A673 (cell line): Measurements from ENCODE around the gene NOS1AP.

Experiments used
- EZH2 ChIP-seq: fragments of 200-600 bp; sonication (generic); IDR thresholded peaks from 2 replicates; pipeline ENCODE4 v1.6.1; 2017; ENCODE audit warnings: borderline replicate concordance, low read depth, mild to moderate bottlenecking, mixed read lengths, antibody characterized with exemption, low read length; ENCODE audit not compliant: poor library complexity, severe bottlenecking
- TF ChIP-seq, protein P1 (sequence below): fragments of 300-800, 200-600 bp; sonication (generic); conservative IDR thresholded peaks from 2 replicates; pipeline ENCODE4 v1.5.1; 2017; ENCODE audit warnings: low read depth, mild to moderate bottlenecking, antibody characterized with exemption, low read length, moderate library complexity, mixed read lengths

DNA sequence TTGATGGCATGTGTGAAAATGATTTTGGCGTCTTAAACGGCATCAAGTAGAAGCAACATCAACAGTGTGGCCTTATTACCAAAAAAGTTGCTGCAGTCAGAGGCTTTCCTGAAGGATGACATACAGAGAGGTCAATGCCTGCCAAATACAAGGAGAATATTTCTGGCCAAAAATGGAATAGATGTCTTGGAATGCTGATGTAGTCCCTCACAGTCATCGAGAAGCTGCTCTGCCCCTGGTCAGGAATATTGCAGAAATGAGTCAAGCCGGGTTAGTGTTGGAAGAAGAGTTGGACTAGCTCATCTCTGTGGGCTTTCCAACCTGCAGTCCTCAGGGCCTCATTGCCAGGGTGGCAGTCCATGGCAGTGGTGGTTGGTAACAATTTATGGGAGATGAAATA is 42.1 kb downstream of the NOS1AP start:
- TF ChIP-seq, protein P1, sequence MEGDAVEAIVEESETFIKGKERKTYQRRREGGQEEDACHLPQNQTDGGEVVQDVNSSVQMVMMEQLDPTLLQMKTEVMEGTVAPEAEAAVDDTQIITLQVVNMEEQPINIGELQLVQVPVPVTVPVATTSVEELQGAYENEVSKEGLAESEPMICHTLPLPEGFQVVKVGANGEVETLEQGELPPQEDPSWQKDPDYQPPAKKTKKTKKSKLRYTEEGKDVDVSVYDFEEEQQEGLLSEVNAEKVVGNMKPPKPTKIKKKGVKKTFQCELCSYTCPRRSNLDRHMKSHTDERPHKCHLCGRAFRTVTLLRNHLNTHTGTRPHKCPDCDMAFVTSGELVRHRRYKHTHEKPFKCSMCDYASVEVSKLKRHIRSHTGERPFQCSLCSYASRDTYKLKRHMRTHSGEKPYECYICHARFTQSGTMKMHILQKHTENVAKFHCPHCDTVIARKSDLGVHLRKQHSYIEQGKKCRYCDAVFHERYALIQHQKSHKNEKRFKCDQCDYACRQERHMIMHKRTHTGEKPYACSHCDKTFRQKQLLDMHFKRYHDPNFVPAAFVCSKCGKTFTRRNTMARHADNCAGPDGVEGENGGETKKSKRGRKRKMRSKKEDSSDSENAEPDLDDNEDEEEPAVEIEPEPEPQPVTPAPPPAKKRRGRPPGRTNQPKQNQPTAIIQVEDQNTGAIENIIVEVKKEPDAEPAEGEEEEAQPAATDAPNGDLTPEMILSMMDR = no peak
- no peak for TF ChIP-seq EZH2
